Measurements from ENCODE around the gene ARRB1. TPM values are rescaled to one million over a fixed set of nuclear protein-coding genes. Genes with fewer than 3 reads are reported as not detected.

ARRB1 gene
- total RNA-seq, 2 experiments from 2014 or later: 15.7 to 16.6 TPM

- Mint-ChIP-seq H3K4me3 (no peak overlapping the region), H3K9me3 (no peaks in the 10 kb centered on the region), H3K27me3 (ENCODE audit: low read depth) (no peaks in the 10 kb centered on the region), H3K4me1 (ENCODE audit: low read depth) (peaks cover 26% of the 10 kb centered on the region), H3K27ac (no peak overlapping the region), H3K36me3 (ENCODE audit: low read depth) (peaks cover 4% of the 10 kb centered on the region)
- intact Hi-C loops (cut with micrococcal nuclease): no loop called here
- DNase-seq: peak; percentile 4
- CTCF ChIA-PET: interaction anchor here (1.0 kb wide), 1 partner anchor 26 kb away, joined by 3 read pairs; no protein-coding TSS in a partner anchor
Measured at GRCh38 chr11:75267171-75267970, 84.1 kb downstream of the ARRB1 start.

GRCh38 chr11:75265851-75266531 lies 85.5 kb downstream of the ARRB1 start:
- Mint-ChIP-seq H3K9me3 (no peaks in the 10 kb centered on the region), H3K4me3 (no peak overlapping the region), H3K36me3 (ENCODE audit: low read depth) (peaks cover 4% of the 10 kb centered on the region), H3K27ac (no peak overlapping the region), H3K4me1 (ENCODE audit: low read depth) (peaks cover 33% of the 10 kb centered on the region), H3K27me3 (ENCODE audit: low read depth) (no peaks in the 10 kb centered on the region)
- peak; percentile 3 for DNase-seq
- intact Hi-C loops (cut with micrococcal nuclease): no loop called here
- CTCF ChIA-PET: interaction anchor here (0.8 to 1.4 kb wide), 3 partner anchors 18 to 267 kb away, joined by 3 to 5 read pairs (median 3); no protein-coding TSS in a partner anchor

GRCh38 chr11:75264971-75265370 lies 86.5 kb downstream of the ARRB1 start:
- no peak overlapping the region for H3K4me3 Mint-ChIP-seq
- H3K4me1 Mint-ChIP-seq (ENCODE audit: low read depth): peaks cover 41% of the 10 kb centered on the region
- CTCF ChIA-PET: interaction anchor here (0.8 to 2.3 kb wide), 5 partner anchors 15 to 268 kb away, joined by 3 to 11 read pairs (median 3); no protein-coding TSS in a partner anchor
- intact Hi-C loops (cut with micrococcal nuclease): no loop called here
- no peaks in the 10 kb centered on the region for H3K9me3 Mint-ChIP-seq
- peak; percentile 4 for DNase-seq
- no peaks in the 10 kb centered on the region for H3K27me3 Mint-ChIP-seq (ENCODE audit: low read depth)
- H3K36me3 Mint-ChIP-seq (ENCODE audit: low read depth): peaks cover 4% of the 10 kb centered on the region
- H3K27ac Mint-ChIP-seq: no peak overlapping the region

- Mint-ChIP-seq H3K4me1 (ENCODE audit: low read depth) (peaks cover 46% of the 10 kb centered on the region), H3K4me3 (no peak overlapping the region), H3K9me3 (no peaks in the 10 kb centered on the region), H3K27ac (peak overlapping the region; percentile 4), H3K27me3 (ENCODE audit: low read depth) (no peaks in the 10 kb centered on the region), H3K36me3 (ENCODE audit: low read depth) (peaks cover 4% of the 10 kb centered on the region)
- peak; percentile 3 for DNase-seq
- intact Hi-C loops (cut with micrococcal nuclease): no loop called here
- CTCF ChIA-PET: interaction anchor here (1.0 to 2.3 kb wide), 3 partner anchors 16 to 120 kb away, joined by 3 to 11 read pairs (median 4); no protein-coding TSS in a partner anchor
Measured at GRCh38 chr11:75264356-75264755, 87.1 kb downstream of the ARRB1 start.

- peak overlapping the region; percentile 4 for H3K27ac Mint-ChIP-seq
- peak; percentile 62 for DNase-seq
- intact Hi-C loops (cut with micrococcal nuclease): no loop called here
- CTCF ChIA-PET: interaction anchor here (1.3 to 2.3 kb wide), 3 partner anchors 16 to 120 kb away, joined by 4 to 11 read pairs (median 4); no protein-coding TSS in a partner anchor
- no peaks in the 10 kb centered on the region for H3K9me3 Mint-ChIP-seq
- no peak overlapping the region for H3K4me3 Mint-ChIP-seq
- peaks cover 4% of the 10 kb centered on the region for H3K36me3 Mint-ChIP-seq (ENCODE audit: low read depth)
- peaks cover 46% of the 10 kb centered on the region for H3K4me1 Mint-ChIP-seq (ENCODE audit: low read depth)
- no peaks in the 10 kb centered on the region for H3K27me3 Mint-ChIP-seq (ENCODE audit: low read depth)
Measured at GRCh38 chr11:75263944-75264349, 87.5 kb downstream of the ARRB1 start.

GRCh38 chr11:75262961-75263852 lies 88.3 kb downstream of the ARRB1 start:
- Mint-ChIP-seq H3K9me3 (no peaks in the 10 kb centered on the region), H3K36me3 (ENCODE audit: low read depth) (peaks cover 4% of the 10 kb centered on the region), H3K4me3 (no peak overlapping the region), H3K4me1 (ENCODE audit: low read depth) (peaks cover 46% of the 10 kb centered on the region), H3K27me3 (ENCODE audit: low read depth) (no peaks in the 10 kb centered on the region), H3K27ac (no peak overlapping the region)
- CTCF ChIA-PET: interaction anchor here (0.6 to 2.3 kb wide), 6 partner anchors 15 to 284 kb away, joined by 3 to 11 read pairs (median 4); no protein-coding TSS in a partner anchor
- DNase-seq: peak; percentile 3
- intact Hi-C loops (cut with micrococcal nuclease): no loop called here

GRCh38 chr11:75262436-75262835 lies 89.0 kb downstream of the ARRB1 start:
- CTCF ChIA-PET: interaction anchor here (0.6 to 2.1 kb wide), 6 partner anchors 9 to 283 kb away, joined by 3 to 8 read pairs (median 4); no protein-coding TSS in a partner anchor
- H3K4me1 Mint-ChIP-seq (ENCODE audit: low read depth): peaks cover 46% of the 10 kb centered on the region
- intact Hi-C loops (cut with micrococcal nuclease): no loop called here
- no peak overlapping the region for H3K4me3 Mint-ChIP-seq
- H3K36me3 Mint-ChIP-seq (ENCODE audit: low read depth): peaks cover 2% of the 10 kb centered on the region
- H3K27ac Mint-ChIP-seq: no peak overlapping the region
- no peaks in the 10 kb centered on the region for H3K9me3 Mint-ChIP-seq
- DNase-seq: peak; percentile 2
- no peaks in the 10 kb centered on the region for H3K27me3 Mint-ChIP-seq (ENCODE audit: low read depth)

GRCh38 chr11:75261902-75262361 lies 89.5 kb downstream of the ARRB1 start:
- CTCF ChIA-PET: interaction anchor here (0.7 to 2.1 kb wide), 5 partner anchors 10 to 119 kb away, joined by 3 to 8 read pairs (median 4); no protein-coding TSS in a partner anchor
- DNase-seq: peak; percentile 3
- intact Hi-C loops (cut with micrococcal nuclease): no loop called here
- H3K36me3 Mint-ChIP-seq (ENCODE audit: low read depth): peaks cover 2% of the 10 kb centered on the region
- H3K9me3 Mint-ChIP-seq: no peaks in the 10 kb centered on the region
- no peak overlapping the region for H3K4me3 Mint-ChIP-seq
- no peaks in the 10 kb centered on the region for H3K27me3 Mint-ChIP-seq (ENCODE audit: low read depth)
- H3K4me1 Mint-ChIP-seq (ENCODE audit: low read depth): peaks cover 46% of the 10 kb centered on the region
- H3K27ac Mint-ChIP-seq: no peak overlapping the region

GRCh38 chr11:75260396-75261170 lies 90.9 kb downstream of the ARRB1 start:
- Mint-ChIP-seq H3K9me3 (no peaks in the 10 kb centered on the region), H3K27ac (no peak overlapping the region), H3K4me3 (no peak overlapping the region), H3K4me1 (ENCODE audit: low read depth) (peaks cover 46% of the 10 kb centered on the region), H3K27me3 (ENCODE audit: low read depth) (no peaks in the 10 kb centered on the region), H3K36me3 (ENCODE audit: low read depth) (no peaks in the 10 kb centered on the region)
- CTCF ChIA-PET: interaction anchor here (0.6 to 2.1 kb wide), 12 partner anchors 9 to 124 kb away, joined by 3 to 8 read pairs (median 4); no protein-coding TSS in a partner anchor
- intact Hi-C loops (cut with micrococcal nuclease): no loop called here
- DNase-seq: no peak

GRCh38 chr11:75254326-75254725 lies 97.1 kb downstream of the ARRB1 start:
- no peaks in the 10 kb centered on the region for H3K36me3 Mint-ChIP-seq (ENCODE audit: low read depth)
- no peaks in the 10 kb centered on the region for H3K4me1 Mint-ChIP-seq (ENCODE audit: low read depth)
- DNase-seq: no peak
- CTCF ChIA-PET: interaction anchor here (1.2 kb wide), 1 partner anchor 9 kb away, joined by 4 read pairs; no protein-coding TSS in a partner anchor
- intact Hi-C loops (cut with micrococcal nuclease): no loop called here
- no peak overlapping the region for H3K4me3 Mint-ChIP-seq
- H3K9me3 Mint-ChIP-seq: no peaks in the 10 kb centered on the region
- no peak overlapping the region for H3K27ac Mint-ChIP-seq
- no peaks in the 10 kb centered on the region for H3K27me3 Mint-ChIP-seq (ENCODE audit: low read depth)

GRCh38 chr11:75249704-75250103 lies 101.8 kb downstream of the ARRB1 start:
- Mint-ChIP-seq H3K4me3 (no peak overlapping the region), H3K9me3 (no peaks in the 10 kb centered on the region), H3K27me3 (ENCODE audit: low read depth) (no peaks in the 10 kb centered on the region), H3K36me3 (ENCODE audit: low read depth) (no peaks in the 10 kb centered on the region), H3K4me1 (ENCODE audit: low read depth) (no peaks in the 10 kb centered on the region), H3K27ac (no peak overlapping the region)
- intact Hi-C loops (cut with micrococcal nuclease): loop anchor here (2.0 kb wide), 1 partner anchor 301 kb away; the partner anchor contains the start of genes SPCS2 and XRRA1
- CTCF ChIA-PET: interaction anchor here (0.7 to 17.6 kb wide), 16 partner anchors 10 to 323 kb away, joined by 3 to 445 read pairs (median 9); partner anchors contain the start of gene TPBGL
- DNase-seq: no peak
